Astrocyte of the spinal cord (primary cell): ENCODE measurements around the gene SYMPK.

ENCODE experiments used
- DNase-seq: peaks from one replicate; pipeline ENCODE4 v3.0.0; 2011; ENCODE audit warnings: low read depth, low spot score
- H3K4me3 ChIP-seq: 2 replicates; pipeline ENCODE4 v1.5.1; 2011; ENCODE audit warnings: low read depth, mild to moderate bottlenecking, low read length, moderate library complexity
- CTCF ChIP-seq: IDR thresholded peaks from 2 replicates; pipeline ENCODE4 v1.5.1; 2012; ENCODE audit warnings: low read depth, mild to moderate bottlenecking, low read length, inconsistent platforms
- in situ Hi-C: cut with HindIII; loops from 2 replicates; pipeline ENCODE4 v1.10.0; 2017; ENCODE audit warnings: low sequenced_read_pairs

Gene SYMPK

GRCh38 chr19:45786533-45786894 lies 76.4 kb downstream of the SYMPK start:
- no peak for TF ChIP-seq CTCF
- in situ Hi-C loops, result no loop called here
- no peak overlapping the region for H3K4me3 ChIP-seq
- no peak for DNase-seq

- H3K4me3 ChIP-seq, result no peak overlapping the region
- no peak for DNase-seq
- in situ Hi-C loops, result no loop called here
Observed at GRCh38 chr19:45785781-45786532, 77.0 kb downstream of the SYMPK start.

GRCh38 chr19:45785097-45785496 lies 77.8 kb downstream of the SYMPK start:
- no peak overlapping the region for H3K4me3 ChIP-seq
- in situ Hi-C loops, result no loop called here
- TF ChIP-seq CTCF, result no peak
- DNase-seq, result no peak

More at GRCh38 chr19:45785781-45786532, 77.0 kb downstream of the SYMPK start:
- TF ChIP-seq CTCF, result no peak

- in situ Hi-C loops, result no loop called here
- no peak overlapping the region for H3K4me3 ChIP-seq
- no peak for TF ChIP-seq CTCF
- DNase-seq, result no peak
Observed at GRCh38 chr19:45784096-45784495, 78.9 kb downstream of the SYMPK start.

GRCh38 chr19:45782820-45783785 lies 79.8 kb downstream of the SYMPK start:
- in situ Hi-C loops, result no loop called here
- peak; percentile 46 for DNase-seq
- no peak overlapping the region for H3K4me3 ChIP-seq
- TF ChIP-seq CTCF, result no peak

GRCh38 chr19:45782162-45782691 lies 80.7 kb downstream of the SYMPK start, which contains the start of gene DMPK:
TSS of gene DMPK (minus strand) at chr19:45782490. CDS start at chr19:45782352, 138 bp downstream.
- no peak for DNase-seq
- in situ Hi-C loops, result no loop called here
- no peak for TF ChIP-seq CTCF
- H3K4me3 ChIP-seq, result peak within 1 kb of the TSS; percentile 30
